Endothelial cell of umbilical vein (primary cell): ENCODE results near the gene NOL8.

ENCODE experiments used
- JUN ChIP-seq: IDR thresholded peaks from 2 replicates; pipeline ENCODE4 v1.6.1; 2011; ENCODE audit warnings: borderline replicate concordance, low read depth; ENCODE audit not compliant: insufficient read length, insufficient read depth
- MYC ChIP-seq: IDR thresholded peaks from one replicate; pipeline ENCODE4 v1.6.1; 2011; ENCODE audit warnings: mild to moderate bottlenecking, low read depth, low read length
- POLR2A ChIP-seq: IDR thresholded peaks from 2 replicates; pipeline ENCODE4 v1.6.1; 2012; ENCODE audit warnings: low read depth, mild to moderate bottlenecking, control low read depth, low read length
- POLR2AphosphoS5 ChIP-seq: IDR thresholded peaks from 2 replicates; pipeline ENCODE4 v1.6.1; 2012; ENCODE audit warnings: low read depth, mild to moderate bottlenecking, control low read depth, low read length, moderate library complexity; ENCODE audit not compliant: insufficient read depth
- TF ChIP-seq, protein P1 (sequence below), 2 donors: IDR thresholded peaks; 1 replicate in 1 of 2; 2 replicates in 1 of 2; pipeline ENCODE4 v1.5.1; 2011; ENCODE audit warnings: low read length in 2 of 2, mild to moderate bottlenecking in 2 of 2, moderate library complexity in 2 of 2, control low read depth in 1 of 2, inconsistent platforms in 1 of 2, low read depth in 1 of 2; ENCODE audit not compliant: insufficient read depth in 1 of 2; ENCODE audit errors: extremely low read depth in 1 of 2
- TF ChIP-seq, protein P2 (sequence below): IDR thresholded peaks from 2 replicates; pipeline ENCODE4 v1.6.1; 2011; ENCODE audit not compliant: insufficient read depth, insufficient read length

DNA sequence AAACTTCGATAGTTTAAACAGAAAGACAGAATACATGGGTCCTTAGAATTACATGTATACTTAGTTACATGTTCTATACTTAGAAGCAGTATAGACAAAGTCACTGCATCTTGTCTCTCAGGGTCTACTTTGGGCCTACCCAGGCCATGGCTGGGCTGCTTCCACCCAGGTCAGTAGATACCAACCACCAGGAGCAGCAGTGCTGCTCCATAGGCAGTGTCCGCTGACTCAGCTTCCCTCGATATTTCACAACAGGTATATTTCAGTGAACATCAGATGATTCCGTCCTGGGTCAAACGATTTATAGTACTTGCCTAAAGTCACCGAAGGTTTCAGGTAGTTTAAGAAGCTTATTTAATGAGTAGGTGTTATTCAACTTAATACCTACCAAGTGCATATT lies 49.6 kb downstream of the NOL8 start:
- TF ChIP-seq POLR2AphosphoS5 (no peak), POLR2A (no peak), JUN (no peak), MYC (no peak)
- TF ChIP-seq, protein P1, sequence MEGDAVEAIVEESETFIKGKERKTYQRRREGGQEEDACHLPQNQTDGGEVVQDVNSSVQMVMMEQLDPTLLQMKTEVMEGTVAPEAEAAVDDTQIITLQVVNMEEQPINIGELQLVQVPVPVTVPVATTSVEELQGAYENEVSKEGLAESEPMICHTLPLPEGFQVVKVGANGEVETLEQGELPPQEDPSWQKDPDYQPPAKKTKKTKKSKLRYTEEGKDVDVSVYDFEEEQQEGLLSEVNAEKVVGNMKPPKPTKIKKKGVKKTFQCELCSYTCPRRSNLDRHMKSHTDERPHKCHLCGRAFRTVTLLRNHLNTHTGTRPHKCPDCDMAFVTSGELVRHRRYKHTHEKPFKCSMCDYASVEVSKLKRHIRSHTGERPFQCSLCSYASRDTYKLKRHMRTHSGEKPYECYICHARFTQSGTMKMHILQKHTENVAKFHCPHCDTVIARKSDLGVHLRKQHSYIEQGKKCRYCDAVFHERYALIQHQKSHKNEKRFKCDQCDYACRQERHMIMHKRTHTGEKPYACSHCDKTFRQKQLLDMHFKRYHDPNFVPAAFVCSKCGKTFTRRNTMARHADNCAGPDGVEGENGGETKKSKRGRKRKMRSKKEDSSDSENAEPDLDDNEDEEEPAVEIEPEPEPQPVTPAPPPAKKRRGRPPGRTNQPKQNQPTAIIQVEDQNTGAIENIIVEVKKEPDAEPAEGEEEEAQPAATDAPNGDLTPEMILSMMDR (IDR thresholded peaks at IDR 0.05; ENCODE audit: extremely low read depth in 1 of 2, insufficient read depth in 1 of 2, low read depth in 1 of 2, low read length in 2 of 2): no peak
- TF ChIP-seq, protein P2, sequence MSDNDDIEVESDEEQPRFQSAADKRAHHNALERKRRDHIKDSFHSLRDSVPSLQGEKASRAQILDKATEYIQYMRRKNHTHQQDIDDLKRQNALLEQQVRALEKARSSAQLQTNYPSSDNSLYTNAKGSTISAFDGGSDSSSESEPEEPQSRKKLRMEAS: no peak
